Measurements from ENCODE around the gene TMEM132D.
"Not testable (repeated sequence)": the region's sequence is repeated elsewhere in the genome, so short reads cannot be mapped to it uniquely, and the experiment has no call there.

Gene TMEM132D

DNA sequence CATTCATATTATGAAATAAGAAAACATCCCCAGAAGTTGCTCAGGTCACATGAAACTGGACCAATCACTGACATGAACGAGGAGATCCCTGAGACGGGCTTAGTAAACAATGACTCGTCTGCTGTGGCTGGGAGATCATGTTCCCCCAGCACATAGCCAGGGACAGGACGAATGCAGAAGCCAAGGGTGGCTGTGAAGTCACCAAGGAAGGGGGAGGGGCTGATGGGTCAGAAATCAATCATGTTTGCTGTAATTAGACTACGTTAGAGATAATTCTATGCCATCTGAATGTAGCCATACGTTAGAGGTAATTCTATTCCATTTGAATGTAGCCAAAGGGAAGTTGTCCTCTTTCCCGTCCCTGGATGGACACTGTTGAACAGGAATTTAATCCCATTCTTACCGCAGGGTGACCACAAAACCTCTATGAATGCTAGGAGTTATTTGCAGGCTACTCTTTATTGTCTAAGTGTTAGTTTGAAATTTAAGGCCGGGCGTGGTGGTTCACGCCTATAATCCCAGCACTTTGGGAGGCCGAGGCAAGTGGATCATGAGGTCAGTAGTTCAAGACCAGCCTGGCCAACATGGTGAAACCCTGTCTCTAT lies 332.9 kb downstream of the TMEM132D start:
- no peak for DNase-seq

DNA sequence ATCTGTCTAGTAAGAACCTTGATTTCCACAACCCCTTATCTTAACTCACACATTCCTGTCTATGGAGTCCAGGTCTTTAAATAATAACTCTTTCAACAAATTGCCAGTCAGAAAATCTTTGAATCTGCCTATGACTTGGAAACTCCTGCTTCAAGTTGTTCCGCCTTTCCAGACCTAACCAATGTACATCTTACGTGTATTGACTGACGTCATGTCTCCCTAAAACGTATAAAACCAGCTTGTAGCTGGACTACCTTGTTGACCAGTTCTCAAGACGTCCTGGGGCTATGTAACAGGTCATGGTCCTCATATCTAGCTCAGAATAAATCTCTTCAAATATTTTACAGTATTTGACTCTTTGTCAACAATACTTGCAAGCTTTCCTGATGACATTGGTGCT lies 337.0 kb downstream of the TMEM132D start:
- DNase-seq, result no peak

- no peak for DNase-seq
These were observed 339.1 kb downstream of the TMEM132D start for GRCh38 chr12:129564768-129565167.

DNA sequence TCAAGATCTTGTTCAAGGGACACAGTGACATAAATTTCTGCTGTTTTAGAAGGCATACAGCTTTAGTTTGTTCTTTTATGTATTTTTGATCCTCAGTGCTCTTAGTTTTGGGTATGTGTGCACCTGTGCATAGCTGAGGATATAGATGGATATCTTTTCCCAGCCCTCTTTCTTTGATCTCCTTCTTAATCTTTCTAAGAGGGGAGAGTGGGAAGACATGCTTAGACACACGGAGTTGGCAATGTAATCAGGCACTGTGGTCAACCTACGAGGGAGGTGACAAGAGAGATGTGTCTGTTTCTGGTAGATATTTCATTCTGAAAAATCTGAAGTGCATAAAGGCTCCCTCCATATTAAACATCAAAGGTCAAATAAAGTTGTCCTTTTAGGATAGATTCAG lies 340.6 kb downstream of the TMEM132D start:
- no peak for DNase-seq

DNA sequence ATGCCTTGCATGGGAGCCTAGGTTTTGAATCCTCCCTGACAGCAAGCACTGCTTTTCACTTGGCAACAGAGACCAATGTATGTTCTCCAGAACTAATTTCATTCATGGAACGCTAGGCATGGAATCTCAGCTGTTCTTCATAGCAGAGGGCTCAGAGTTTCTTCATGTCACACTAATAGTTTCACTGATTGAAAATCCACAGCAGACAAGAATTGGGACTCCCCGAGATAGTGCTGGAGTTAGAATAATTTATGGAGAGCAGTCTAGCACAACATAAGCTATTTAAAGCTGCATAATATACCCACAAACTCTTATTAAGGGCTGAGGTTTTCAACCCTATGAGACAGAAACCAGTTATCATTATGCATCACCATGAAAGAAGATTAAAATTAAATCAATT lies 342.5 kb downstream of the TMEM132D start:
- DNase-seq, result no peak

DNA sequence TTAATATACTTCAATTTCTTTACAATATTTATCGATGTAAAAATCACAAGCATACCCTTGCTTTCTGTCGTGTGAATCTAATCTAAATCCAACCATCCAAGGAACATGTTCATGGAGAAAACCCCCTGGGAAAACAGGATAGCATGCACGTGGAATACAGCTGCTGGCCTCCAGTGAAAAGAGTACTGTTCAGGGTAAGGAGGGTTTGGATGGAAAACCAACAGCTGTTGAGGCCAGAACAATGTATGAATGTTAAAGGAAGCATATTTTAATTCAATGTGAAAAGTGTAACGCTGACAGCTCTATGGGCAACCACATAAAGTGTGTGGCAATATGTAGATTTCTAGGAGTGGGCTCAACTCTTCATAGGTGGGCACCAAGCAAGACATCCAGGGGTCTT lies 344.0 kb downstream of the TMEM132D start:
- DNase-seq, result no peak

DNA sequence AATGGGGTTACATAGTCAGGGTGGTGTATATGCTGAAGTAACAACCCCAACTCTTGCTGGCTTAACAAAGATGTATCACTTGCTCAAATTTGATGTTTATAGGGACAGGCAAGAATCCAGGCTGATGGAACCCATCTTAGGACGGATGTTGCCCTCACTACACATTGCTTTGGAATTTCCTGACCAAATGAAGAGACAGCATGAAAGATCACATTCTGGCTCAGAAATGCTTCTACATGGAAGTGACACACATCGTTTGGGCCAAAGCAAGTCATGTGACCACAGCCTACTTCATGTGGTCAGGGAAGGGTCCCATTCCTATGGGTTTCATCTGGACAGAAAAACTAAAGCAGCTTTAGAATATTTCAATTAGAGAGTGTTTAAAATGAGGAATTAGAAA lies 345.8 kb downstream of the TMEM132D start:
- no peak for DNase-seq

DNA sequence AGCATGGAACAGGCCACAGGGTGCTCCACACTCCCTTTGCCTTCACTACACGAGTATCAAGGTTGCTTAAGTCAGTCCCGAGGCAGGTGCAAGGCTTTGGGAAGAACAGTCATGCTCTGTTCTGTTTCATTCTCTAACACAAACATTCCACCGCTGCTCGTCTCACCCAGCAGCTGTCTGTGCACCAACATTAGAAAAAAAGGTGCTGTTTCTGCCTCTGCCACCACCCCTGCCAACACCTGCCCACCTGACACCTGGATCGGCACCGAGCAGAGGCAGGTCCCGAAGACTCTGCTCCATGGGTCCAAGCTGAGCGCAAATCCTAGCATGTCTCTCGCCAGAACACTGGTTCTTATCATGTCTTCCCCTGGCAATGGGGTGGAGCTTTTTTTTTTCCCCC lies 347.7 kb downstream of the TMEM132D start:
- no peak for DNase-seq

GRCh38 chr12:129552996-129553750 lies 350.7 kb downstream of the TMEM132D start:
- DNase-seq, result no peak

- no peak for DNase-seq
These were observed 352.4 kb downstream of the TMEM132D start for GRCh38 chr12:129551441-129551840.

DNA sequence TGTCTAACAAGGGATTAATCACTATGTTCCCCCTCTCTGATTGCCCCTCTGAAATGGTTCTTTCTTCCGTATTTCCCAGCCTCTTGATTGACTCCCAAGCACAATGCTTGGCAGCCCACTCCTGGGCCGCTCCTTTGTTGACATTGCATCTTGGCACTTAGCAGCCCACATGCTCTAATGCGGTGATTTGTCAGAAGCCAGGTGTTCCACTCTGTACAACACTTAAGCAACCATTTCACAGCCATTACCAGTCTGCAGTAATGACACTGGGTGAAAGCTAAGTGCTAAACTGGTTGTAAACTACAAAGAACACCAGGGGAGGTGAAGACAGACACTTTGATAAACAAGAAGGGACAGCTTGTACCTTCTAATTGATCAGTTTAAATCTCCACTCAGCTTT lies 353.5 kb downstream of the TMEM132D start:
- DNase-seq, result no peak

DNA sequence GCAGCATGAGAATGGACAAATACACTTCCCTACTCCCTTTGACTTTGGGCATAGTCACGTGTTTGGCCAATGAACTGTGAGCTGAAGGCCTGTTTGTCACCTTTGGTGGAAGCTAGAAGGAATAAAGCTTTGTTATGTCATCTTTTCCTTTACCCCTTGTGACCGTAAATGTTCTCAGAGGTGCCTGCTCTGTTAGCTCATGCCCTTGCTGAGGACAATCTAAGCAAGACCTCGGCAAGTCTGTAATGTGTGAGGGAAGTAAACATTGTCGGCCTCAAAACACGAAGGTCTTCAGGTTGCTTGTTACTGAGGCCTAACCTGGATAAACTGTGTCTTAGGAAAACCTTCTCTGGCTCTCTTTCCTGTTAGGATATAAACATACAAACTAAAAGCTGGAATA lies 354.2 kb downstream of the TMEM132D start:
- DNase-seq, result no peak

DNA sequence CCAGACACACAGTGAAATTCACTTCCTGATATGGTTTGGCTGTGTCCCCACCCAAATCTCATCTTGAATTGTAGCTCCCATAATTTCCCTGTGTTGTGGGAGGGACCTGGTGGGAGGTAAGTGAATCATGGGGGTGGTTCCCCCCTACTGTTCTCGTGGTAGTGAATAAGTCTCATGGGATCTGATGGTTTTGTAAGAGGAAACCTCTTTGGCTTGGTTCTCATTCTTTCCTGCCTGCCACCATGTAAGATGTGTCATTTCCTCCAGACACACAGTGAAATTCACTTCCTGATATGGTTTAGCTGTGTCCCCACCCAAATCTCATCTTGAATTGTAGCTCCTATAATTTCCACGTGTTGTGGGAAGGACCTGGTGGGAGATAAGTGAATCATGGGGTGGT lies 354.8 kb downstream of the TMEM132D start:
- DNase-seq, result not testable (repeated sequence)

DNA sequence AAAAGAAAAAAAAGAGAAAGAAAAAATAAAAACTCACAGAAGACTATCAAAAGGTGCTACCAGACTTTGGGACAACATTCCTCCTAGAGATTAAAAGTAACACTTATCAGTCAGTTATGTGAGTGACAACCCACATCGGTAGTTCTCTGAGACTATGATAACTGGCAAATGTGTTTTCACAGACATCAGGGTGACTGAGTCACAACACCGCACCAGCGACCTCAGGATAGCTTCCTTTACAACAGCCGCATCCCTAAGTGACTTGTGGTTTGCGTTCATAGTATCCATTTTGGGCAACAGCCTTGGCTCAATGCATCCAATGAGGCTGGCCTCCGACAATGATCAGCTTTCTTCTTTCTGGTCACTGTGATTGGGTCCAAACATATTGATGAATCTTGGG lies 359.1 kb downstream of the TMEM132D start:
- DNase-seq, result no peak

DNA sequence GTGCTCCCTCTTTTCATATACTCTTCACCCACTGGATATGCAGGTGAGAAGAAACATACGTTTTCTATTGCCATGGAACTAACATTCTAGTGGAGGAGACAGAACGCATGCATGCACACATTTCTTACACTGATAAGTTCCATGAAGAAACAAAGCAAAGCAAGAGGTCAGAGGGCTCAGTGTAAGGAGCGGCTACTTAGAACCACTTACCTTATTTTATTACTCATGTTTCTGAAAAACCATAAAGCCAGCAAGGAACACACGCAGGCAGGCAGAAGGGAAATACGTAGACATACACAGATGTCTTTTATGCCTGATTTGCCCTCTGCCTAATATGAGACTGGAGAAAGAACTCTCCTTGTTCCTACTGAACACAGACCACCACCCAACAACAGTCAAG lies 362.9 kb downstream of the TMEM132D start:
- DNase-seq, result no peak

DNA sequence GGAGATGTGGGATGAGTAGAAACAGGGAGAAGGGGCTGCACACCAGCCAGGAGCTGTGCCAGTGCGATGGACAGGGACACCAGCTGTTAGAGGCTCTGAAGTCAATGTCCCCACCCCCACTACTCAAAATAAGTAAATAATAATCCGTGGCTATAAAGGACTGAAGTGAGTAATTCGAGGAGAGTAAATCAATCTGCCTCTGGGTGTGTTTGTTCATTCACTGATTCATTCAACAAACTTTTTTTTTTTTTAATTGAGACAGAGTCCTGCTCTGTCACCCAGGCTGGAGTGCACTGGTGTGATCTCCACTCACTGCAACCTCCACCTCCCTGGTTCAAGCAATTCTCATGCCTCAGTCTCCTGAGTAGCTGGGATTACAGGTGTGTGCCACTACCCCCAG lies 363.6 kb downstream of the TMEM132D start:
- DNase-seq, result no peak

- DNase-seq, result not testable (repeated sequence)
These were observed 365.0 kb downstream of the TMEM132D start for GRCh38 chr12:129538724-129539335.

DNA sequence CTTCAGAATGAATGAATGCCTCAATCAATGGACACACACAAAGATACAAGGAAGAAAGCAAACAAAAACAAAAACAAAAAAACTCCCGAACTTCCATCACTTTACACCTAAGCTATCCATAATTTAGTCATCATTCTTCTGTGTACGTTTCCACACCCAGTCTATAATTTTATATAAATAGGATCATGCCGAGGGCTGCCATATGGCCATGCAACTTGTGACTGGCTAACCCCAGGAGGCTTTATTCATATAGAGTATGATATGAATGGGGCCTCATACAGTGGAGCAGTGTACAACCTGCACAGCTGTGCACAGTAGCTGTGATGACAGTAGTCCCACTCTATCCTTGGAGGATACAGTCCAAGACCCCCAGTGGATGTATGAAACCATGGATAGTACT lies 365.7 kb downstream of the TMEM132D start:
- DNase-seq, result no peak

DNA sequence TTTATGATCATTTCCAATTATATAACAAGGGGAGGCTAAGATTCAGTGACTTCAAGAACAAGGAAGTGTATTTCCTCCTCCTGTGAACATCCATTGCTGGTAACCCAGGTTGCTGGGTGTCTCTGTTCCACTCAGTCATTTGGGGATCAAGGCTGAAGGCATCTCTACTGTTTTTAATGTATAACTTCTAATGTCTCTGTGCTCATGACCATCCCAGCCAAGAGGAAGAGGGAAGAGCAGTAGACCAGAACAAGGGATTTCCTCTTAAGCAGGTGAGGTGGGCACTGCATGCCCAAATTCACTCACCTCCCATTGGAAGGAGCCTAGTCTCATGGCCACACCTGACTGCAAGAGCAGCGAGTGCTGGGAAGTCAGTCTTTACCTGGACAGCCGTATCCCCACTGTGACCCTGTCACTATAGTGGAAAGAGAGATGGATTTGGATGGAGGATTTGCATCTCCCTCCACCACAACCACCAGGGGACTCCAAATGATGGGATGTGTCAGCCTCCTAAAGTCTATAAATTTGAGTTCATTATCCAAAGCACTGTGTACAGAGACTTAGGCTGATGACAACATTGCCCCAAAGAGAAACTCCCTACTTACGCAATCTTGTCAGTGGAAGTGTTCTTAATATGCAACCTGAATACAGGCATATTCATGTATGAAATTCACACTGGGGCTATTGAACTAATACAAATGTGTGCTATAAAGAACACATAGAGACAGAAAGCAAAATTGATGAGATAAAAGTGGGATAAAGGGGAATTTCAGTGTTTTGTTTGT lies 368.7 kb downstream of the TMEM132D start:
- no peak for DNase-seq

DNA sequence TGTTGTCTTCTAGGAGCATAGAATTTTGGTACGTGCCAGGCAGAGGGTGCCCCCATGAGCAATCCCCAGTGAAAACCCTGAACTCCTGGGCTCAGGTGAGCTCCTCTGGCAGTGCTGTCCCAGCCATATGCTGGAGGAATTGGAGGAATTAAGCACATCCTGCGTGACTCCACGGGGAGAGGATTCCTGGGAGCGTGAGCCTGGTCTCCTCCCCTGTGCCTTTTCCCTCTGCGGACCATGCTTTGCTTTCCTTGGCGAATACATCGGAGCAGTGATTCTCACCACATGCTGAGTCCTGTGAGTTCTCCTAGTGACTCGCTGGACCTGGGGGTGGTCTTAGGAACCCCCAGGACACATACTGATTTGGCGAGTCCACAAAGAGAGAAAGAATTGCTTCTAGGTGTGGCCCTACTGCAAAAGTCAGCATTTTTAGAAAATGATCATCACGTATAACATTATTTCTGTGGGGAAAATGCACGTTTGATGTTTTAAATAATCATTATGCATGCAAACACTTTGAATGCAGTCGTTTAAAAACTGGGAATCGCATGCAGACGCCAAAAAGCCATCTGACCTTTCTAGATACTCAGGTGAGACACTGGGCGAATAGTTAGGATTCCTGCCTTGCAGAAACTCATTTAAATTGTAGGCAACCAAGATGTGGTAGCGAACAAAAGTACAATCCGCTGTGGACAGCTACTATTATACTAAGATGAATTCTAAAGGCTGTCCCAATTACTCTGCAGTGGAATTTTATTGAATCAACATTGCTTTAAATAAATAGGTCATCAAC lies 370.9 kb downstream of the TMEM132D start:
- DNase-seq, result no peak

DNA sequence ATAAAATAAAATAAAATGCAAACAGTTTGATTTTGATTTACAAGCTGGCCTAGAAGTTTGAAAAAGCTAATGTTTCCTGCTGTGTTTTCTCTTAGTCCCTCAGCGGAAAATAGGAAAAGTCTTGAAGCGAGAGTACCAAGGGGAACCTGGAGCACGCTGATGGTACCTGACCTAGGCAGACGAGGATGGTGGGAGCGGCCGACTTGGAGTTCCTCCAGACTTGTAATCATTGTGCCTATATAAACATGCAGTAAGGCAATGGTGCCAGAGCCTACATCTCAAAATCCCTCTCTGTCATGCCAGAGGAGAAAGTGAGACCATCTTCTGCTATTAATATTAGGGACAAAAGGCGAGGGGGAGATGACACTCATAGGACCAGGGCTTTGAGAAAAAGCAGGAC lies 371.7 kb downstream of the TMEM132D start:
- DNase-seq, result no peak

- no peak for DNase-seq
These were observed 372.8 kb downstream of the TMEM132D start for GRCh38 chr12:129530984-129531383.

GRCh38 chr12:129530517-129530916 lies 373.3 kb downstream of the TMEM132D start:
- no peak for DNase-seq
